Muscle of arm (tissue), 12 donors: Measurements from ENCODE around the gene IRX5. TPM values are rescaled to one million over a fixed set of nuclear protein-coding genes. Genes with fewer than 3 reads are reported as not detected.

Source experiments
- DNase-seq: peaks from one replicate; pipeline ENCODE4 v3.0.0-alpha.2; 2013
- polyA plus RNA-seq, 12 donors: library from polyadenylated mRNA; unstranded; fragments of 120-200 nt; gene quantifications; one replicate each; pipeline ENCODE4 v1.2.1, GENCODE V29; 2013; ENCODE audit not compliant: insufficient read length in 12 of 12

The IRX5 gene
- polyA plus RNA-seq, 12 donors = 0.88 to 13.6 (median 2.1) TPM; not detected in 2

- no peak for DNase-seq
Observed at GRCh38 chr16:54944002-54944401, 13.3 kb downstream of the IRX5 start.

- DNase-seq = no peak
Observed at GRCh38 chr16:54945063-54945462, 14.4 kb downstream of the IRX5 start.

GRCh38 chr16:54946909-54947308, 16.2 kb downstream of the IRX5 start:
- no peak for DNase-seq

- no peak for DNase-seq
Observed at GRCh38 chr16:54947616-54948015, 17.0 kb downstream of the IRX5 start.

- DNase-seq = no peak
Observed at GRCh38 chr16:54952195-54952594, 21.5 kb downstream of the IRX5 start.

GRCh38 chr16:54953461-54953860, 22.8 kb downstream of the IRX5 start:
- DNase-seq = no peak

- no peak for DNase-seq
Observed at GRCh38 chr16:54954220-54954619, 23.6 kb downstream of the IRX5 start.

- no peak for DNase-seq
Observed at GRCh38 chr16:54955757-54956156, 25.1 kb downstream of the IRX5 start.

- no peak for DNase-seq
Observed at GRCh38 chr16:54957403-54958166, 26.9 kb downstream of the IRX5 start.

GRCh38 chr16:54962045-54962444, 31.4 kb downstream of the IRX5 start:
- DNase-seq = no peak

- DNase-seq = no peak
Observed at GRCh38 chr16:54964239-54964638, 33.6 kb downstream of the IRX5 start.

GRCh38 chr16:54965464-54965863, 34.8 kb downstream of the IRX5 start:
- no peak for DNase-seq

GRCh38 chr16:54968011-54968410, 37.3 kb downstream of the IRX5 start:
- DNase-seq = no peak

GRCh38 chr16:54968784-54969183, 38.1 kb downstream of the IRX5 start:
- no peak for DNase-seq

GRCh38 chr16:54970016-54970415, 39.4 kb downstream of the IRX5 start:
- DNase-seq = no peak

- DNase-seq = no peak
Observed at GRCh38 chr16:54974367-54974766, 43.7 kb downstream of the IRX5 start.

GRCh38 chr16:54976651-54977200, 46.1 kb downstream of the IRX5 start:
- no peak for DNase-seq

- no peak for DNase-seq
Observed at GRCh38 chr16:54977211-54977610, 46.5 kb downstream of the IRX5 start.

GRCh38 chr16:54980821-54981220, 50.2 kb downstream of the IRX5 start:
- DNase-seq = no peak
